ENCODE data around the gene NDUFS6.

DNA sequence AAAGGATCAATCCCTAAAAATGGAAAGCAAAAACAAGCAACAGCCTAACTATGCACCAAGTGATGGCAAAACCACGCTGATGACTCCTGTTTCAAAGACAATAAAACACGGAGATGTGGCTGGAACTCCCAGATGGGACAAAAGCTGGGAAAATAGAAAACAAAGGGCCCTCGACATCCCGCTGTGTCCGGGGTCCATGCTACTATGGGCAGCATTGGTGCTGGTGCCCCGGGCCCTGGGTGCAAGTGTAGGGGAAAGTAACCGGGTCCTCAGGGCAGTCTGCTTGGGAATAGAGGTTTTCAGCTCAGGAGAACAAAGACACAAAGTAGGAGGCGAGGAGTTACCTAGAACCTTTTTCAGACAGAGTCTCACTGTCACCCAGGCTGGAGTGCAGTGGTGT is 47.7 kb upstream of the NDUFS6 start:
- TF ChIP-seq PAX5 (IDR thresholded peaks at IDR 0.05; ENCODE audit: insufficient read depth, low read length, severe bottlenecking) (no peak), POLR2A (IDR thresholded peaks at IDR 0.05; ENCODE audit: low read depth, low read length) (no peak)

Measured in GM12891 (cell line).